ENCODE results near the gene INSIG1. TPM values are rescaled to one million over a fixed set of nuclear protein-coding genes. Genes with fewer than 3 reads are reported as not detected.

INSIG1 gene
- total RNA-seq, 6 donors from 2014 or later, result 16.8 to 136 (median 100) TPM

DNA sequence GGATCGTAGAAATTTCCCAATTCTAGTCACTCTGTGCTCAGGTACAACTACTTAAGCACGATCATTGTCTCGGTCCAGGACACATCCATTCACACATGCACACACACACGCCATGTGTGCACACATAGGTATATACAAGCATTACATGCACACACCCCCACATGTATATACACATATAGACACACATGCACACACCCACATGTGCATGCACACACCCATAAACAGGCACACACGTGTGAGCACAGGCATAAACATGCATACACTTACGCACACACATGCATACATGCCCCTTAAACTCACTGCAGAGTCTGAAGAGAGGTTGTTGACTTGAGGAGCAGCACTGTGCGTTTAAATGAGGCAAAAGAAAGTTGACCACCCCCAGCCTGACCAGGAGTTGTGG lies 32.5 kb upstream of the INSIG1 start:
- H3K36me3 ChIP-seq, result no peaks in the 10 kb centered on the region
- 88 to 89% methylated on average over 7 of the region's 7 CpGs for WGBS, 2 donors
- no peak overlapping the region for H3K27ac ChIP-seq
- H3K9me3 ChIP-seq, result no peaks in the 10 kb centered on the region
- ATAC-seq (ENCODE audit: low FRiP score in 2 of 2) (no peak), DNase-seq (no peak)
- TF ChIP-seq POLR2AphosphoS5 (IDR thresholded peaks at IDR 0.05) (no peak), CTCF (IDR thresholded peaks at IDR 0.05) (no peak)
- H3K4me3 ChIP-seq, result no peak overlapping the region
- H3K4me1 ChIP-seq, result no peaks in the 10 kb centered on the region
- H3K27me3 ChIP-seq, result no peaks in the 10 kb centered on the region

- TF ChIP-seq POLR2A (IDR thresholded peaks at IDR 0.05) (no peak), POLR2AphosphoS5 (IDR thresholded peaks at IDR 0.05) (no peak), CTCF (IDR thresholded peaks at IDR 0.05) (no peak), EP300 (IDR thresholded peaks at IDR 0.05) (no peak)
- Histone ChIP-seq H3K36me3 (no peaks in the 10 kb centered on the region), H3K9me3 (no peaks in the 10 kb centered on the region), H3K4me3 (no peak overlapping the region), H3K27me3 (no peaks in the 10 kb centered on the region), H3K27ac (no peak overlapping the region), H3K4me1 (no peaks in the 10 kb centered on the region)
- ATAC-seq (ENCODE audit: low FRiP score in 2 of 2) (no peak), DNase-seq (no peak)
- 71 to 72% methylated on average over 4 to 7 of the region's 7 CpGs for WGBS, 2 donors
Observed at GRCh38 chr7:155265961-155266360, 31.7 kb upstream of the INSIG1 start.

DNA sequence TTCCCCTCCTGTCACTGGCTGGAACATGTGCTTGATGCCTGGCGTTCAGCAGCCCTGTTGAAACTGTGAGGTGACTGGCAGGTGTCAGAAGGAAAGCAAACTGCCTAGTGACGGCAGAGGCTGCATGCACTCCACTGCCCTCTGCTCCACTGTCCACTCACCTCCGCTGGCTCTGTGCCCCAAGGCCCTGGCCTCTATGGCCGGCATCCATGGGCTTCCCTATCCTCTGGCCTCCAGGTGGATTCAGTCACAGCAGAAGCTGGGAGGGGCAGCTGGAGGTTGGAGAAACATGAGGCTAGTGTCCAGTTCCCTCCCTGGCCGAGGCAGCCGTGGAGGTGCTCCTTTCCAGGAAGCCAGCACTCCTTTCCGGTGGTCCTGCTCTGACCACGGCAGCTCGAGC lies 31.2 kb upstream of the INSIG1 start:
- no peaks in the 10 kb centered on the region for H3K36me3 ChIP-seq
- H3K27me3 ChIP-seq, result no peaks in the 10 kb centered on the region
- ATAC-seq (ENCODE audit: low FRiP score in 2 of 2) (no peak), DNase-seq (no peak)
- H3K9me3 ChIP-seq, result no peaks in the 10 kb centered on the region
- no peak for TF ChIP-seq POLR2AphosphoS5 (IDR thresholded peaks at IDR 0.05)
- no peak for TF ChIP-seq CTCF (IDR thresholded peaks at IDR 0.05)
- no peak for TF ChIP-seq EP300 (IDR thresholded peaks at IDR 0.05)
- H3K4me1 ChIP-seq, result no peaks in the 10 kb centered on the region
- WGBS, 2 donors, result 89 to 92% methylated on average over 9 of the region's 9 CpGs
- no peak overlapping the region for H3K4me3 ChIP-seq
- H3K27ac ChIP-seq, result no peak overlapping the region

DNA sequence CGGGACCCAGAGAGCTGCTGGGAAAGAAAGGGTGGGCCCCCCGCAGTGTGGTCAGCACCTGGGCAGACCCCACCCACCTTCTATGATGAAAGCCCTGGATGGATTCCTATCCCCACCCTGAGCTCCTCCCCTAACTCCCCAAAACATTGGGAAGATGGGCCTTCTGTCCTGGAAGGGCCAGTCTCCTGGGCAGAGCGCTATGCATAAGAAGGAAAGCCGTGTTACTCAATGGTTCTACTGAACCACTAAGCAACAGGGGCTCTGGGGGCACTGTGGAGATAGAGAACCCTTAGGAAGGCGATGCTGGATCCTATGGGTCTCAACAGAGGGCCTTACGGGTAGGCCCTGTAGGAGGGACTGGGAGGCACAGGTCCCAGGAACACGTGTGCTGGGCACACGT lies 30.7 kb upstream of the INSIG1 start:
- Histone ChIP-seq H3K4me1 (no peaks in the 10 kb centered on the region), H3K27ac (no peak overlapping the region), H3K4me3 (no peak overlapping the region), H3K36me3 (no peaks in the 10 kb centered on the region), H3K9me3 (no peaks in the 10 kb centered on the region), H3K27me3 (no peaks in the 10 kb centered on the region)
- no peak for DNase-seq
- no peak for ATAC-seq (ENCODE audit: low FRiP score in 2 of 2)
- 92 to 94% methylated on average over 8 of the region's 8 CpGs for WGBS, 2 donors
- TF ChIP-seq POLR2A (IDR thresholded peaks at IDR 0.05), result no peak

- no peaks in the 10 kb centered on the region for H3K4me1 ChIP-seq
- WGBS, 2 donors, result 92 to 93% methylated on average over 18 to 23 of the region's 23 CpGs
- no peak for DNase-seq
- no peaks in the 10 kb centered on the region for H3K27me3 ChIP-seq
- H3K9me3 ChIP-seq, result no peaks in the 10 kb centered on the region
- no peaks in the 10 kb centered on the region for H3K36me3 ChIP-seq
- no peak for TF ChIP-seq POLR2A (IDR thresholded peaks at IDR 0.05)
- TF ChIP-seq CTCF (IDR thresholded peaks at IDR 0.05), result no peak
- TF ChIP-seq EP300 (IDR thresholded peaks at IDR 0.05), result no peak
- ATAC-seq (ENCODE audit: low FRiP score in 2 of 2), result no peak
- H3K27ac ChIP-seq, result no peak overlapping the region
- no peak overlapping the region for H3K4me3 ChIP-seq
Observed at GRCh38 chr7:155267436-155267835, 30.2 kb upstream of the INSIG1 start.
